Glomerular endothelial cell (primary cell): Measurements from ENCODE around the gene MS4A13. TPM values are rescaled to one million over a fixed set of nuclear protein-coding genes. Genes with fewer than 3 reads are reported as not detected.
A peak's percentile ranks its signal among the peaks of the same experiment; 100 is the strongest.
"Not testable (repeated sequence)": the region's sequence is repeated elsewhere in the genome, so short reads cannot be mapped to it uniquely, and the experiment has no call there.

ENCODE experiments used
- DNase-seq: peaks from one replicate; pipeline ENCODE4 v3.0.0-alpha.2; 2011; ENCODE audit warnings: low read depth, low spot score; ENCODE audit errors: extremely low read depth
- total RNA-seq: library from RNA; depleted of rRNA; stranded (reverse); fragments of >200 nt; gene quantifications from 2 replicates; pipeline ENCODE4 v1.2.3, GENCODE V29; 2015

The MS4A13 gene, protein sequence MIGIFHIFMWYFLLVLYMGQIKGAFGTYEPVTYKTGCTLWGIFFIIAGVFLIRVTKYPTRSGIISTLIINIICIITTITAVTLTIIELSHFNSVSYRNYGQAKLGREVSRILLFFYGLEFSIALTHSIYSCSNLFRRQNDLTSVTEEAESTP
- total RNA-seq, result not detected in 2 replicates

DNA sequence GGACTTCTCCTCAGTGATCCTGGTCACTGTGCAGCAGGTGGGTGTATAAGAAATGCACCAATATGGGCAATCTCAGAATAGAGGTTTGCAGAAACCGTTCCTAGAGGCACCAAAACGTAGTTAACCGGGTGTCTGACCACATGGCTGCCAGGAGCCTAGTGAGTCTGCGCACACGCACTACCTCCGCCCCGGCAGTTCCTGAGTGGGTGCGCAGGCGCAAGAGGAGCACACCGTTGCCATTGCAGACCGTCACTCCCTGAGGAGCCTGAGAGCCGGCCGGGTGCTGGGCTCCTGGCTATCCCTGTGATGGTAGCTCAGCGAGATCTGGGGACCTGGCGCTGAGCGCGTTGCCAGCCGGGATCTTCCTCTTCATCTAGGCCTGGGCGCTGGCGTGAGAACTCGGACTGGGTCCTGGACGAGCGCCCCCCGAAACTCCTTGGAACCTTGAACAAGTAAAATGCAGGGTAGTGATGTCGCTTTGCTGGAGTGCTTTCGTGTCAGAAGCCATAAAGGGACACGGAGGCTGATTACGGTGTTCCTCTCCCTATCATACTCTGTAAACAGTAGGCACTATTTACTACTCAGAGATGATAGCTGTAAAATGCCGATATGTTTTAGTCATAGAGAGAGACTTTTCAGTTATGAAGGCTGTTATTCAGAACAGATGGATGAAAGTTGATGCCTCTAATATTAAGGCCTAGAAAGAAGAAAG is at the start of gene MS4A13:
Gene MS4A13, plus strand, starts transcription at position 249 of the 712 bp plus-strand sequence. CDS start 2,692 bp downstream, outside the sequence.
- no peak for DNase-seq

DNA sequence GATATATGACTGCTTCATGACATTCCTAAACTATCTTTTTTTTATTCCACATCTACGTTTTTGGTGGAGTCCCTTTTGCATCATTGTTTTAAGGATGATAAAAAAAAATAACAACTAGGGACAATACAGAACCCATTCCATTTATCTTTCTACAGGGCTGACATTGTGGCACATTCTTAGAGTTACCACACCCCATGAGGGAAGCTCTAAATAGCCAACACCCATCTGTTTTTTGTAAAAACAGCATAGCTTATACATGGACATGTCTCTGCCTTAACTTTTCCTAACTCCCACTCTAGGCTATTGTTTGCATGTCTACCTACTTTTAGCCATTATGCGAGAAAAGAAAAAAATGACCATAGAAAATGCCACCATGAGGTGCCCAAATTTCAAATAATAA is 46.4 kb upstream of the MS4A13 start:
- DNase-seq, result no peak

GRCh38 chr11:60469723-60470122 is 45.5 kb upstream of the MS4A13 start:
- no peak for DNase-seq

- no peak for DNase-seq
Measured at GRCh38 chr11:60477035-60477445, 38.2 kb upstream of the MS4A13 start.

DNA sequence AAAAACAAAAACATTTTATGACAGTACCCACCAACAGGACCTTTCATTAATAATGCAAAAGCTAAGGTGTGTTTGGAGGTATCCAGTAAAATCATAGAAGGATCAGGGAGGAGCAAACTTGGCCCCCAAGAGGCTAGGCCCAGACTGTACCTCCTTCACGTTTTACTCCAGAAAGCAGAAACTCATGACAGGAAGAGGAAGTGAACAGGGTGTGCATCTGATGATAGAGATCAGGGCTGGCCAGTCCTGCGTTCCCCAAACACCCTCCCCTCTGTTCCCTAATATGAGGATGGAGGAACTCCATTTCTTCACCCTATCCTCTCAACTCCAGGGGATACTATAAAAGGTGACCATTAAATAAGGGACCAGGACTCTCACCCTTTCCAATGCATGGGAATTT is 32.8 kb upstream of the MS4A13 start:
- DNase-seq, result no peak

DNA sequence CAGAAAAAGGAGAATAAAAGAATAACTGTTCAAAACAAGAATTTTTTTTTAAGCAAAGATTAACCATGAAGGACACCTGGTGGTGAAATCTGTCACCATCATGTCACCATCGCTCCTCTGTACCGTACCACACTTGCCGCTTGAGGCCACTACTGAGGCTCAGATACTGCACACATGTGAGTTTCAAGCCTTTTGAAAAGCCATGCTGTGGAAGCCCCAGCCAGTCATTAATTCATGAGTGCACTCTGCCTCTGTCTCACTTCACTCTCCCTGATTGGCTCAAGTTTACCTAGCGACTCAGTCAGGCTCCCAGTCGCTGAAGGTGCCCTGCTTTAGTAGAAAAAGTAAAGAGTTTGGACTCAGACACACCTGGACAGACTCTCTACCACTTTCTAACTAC is 29.2 kb upstream of the MS4A13 start:
- DNase-seq, result peak; percentile 1

GRCh38 chr11:60492488-60493009 is 22.6 kb upstream of the MS4A13 start, which contains the start of gene MS4A12:
Gene MS4A12, plus strand, starts transcription at chr11:60492778. Its CDS starts 4,541 bp downstream, at chr11:60497319.
- DNase-seq, result no peak

GRCh38 chr11:60493454-60493853 is 21.7 kb upstream of the MS4A13 start:
- no peak for DNase-seq

- DNase-seq, result no peak
Measured at GRCh38 chr11:60498399-60498798, 16.8 kb upstream of the MS4A13 start.

GRCh38 chr11:60498853-60499252 is 16.3 kb upstream of the MS4A13 start:
- no peak for DNase-seq

GRCh38 chr11:60500276-60500910 is 14.8 kb upstream of the MS4A13 start:
- no peak for DNase-seq

- DNase-seq, result no peak
Measured at GRCh38 chr11:60502221-60502775, 12.9 kb upstream of the MS4A13 start.

- no peak for DNase-seq
Measured at GRCh38 chr11:60504219-60504905, 10.8 kb upstream of the MS4A13 start.

- not testable (repeated sequence) for DNase-seq
Measured at GRCh38 chr11:60509609-60510008, 5.6 kb upstream of the MS4A13 start.

- not testable (repeated sequence) for DNase-seq
Measured at GRCh38 chr11:60510209-60510608, 5.0 kb upstream of the MS4A13 start.

GRCh38 chr11:60511393-60511792 is 3.8 kb upstream of the MS4A13 start:
- DNase-seq, result no peak

- DNase-seq, result no peak
Measured at GRCh38 chr11:60512651-60513225, 2.5 kb upstream of the MS4A13 start.

GRCh38 chr11:60513496-60514460 is 1.4 kb upstream of the MS4A13 start:
- no peak for DNase-seq

GRCh38 chr11:60528465-60528864 is 13.3 kb downstream of the MS4A13 start:
- DNase-seq, result no peak
